B cell (primary cell): ENCODE data around the gene KLK7.

ENCODE experiments used
- EZH2 ChIP-seq: IDR thresholded peaks from 2 replicates; pipeline ENCODE4 v1.6.1; 2012; ENCODE audit warnings: borderline replicate concordance, low read depth, mild to moderate bottlenecking, moderate library complexity, low read length; ENCODE audit not compliant: insufficient read depth, poor library complexity, severe bottlenecking
- TF ChIP-seq, protein P1 (sequence below): fragments of 200-600 bp; IDR thresholded peaks from one replicate; pipeline ENCODE4 v1.8.0; 2022; ENCODE audit warnings: antibody characterized with exemption, mild to moderate bottlenecking

GRCh38 chr19:50968716-50969412, 14.9 kb downstream of the KLK7 start:
- TF ChIP-seq EZH2 = no peak
- TF ChIP-seq, protein P1, sequence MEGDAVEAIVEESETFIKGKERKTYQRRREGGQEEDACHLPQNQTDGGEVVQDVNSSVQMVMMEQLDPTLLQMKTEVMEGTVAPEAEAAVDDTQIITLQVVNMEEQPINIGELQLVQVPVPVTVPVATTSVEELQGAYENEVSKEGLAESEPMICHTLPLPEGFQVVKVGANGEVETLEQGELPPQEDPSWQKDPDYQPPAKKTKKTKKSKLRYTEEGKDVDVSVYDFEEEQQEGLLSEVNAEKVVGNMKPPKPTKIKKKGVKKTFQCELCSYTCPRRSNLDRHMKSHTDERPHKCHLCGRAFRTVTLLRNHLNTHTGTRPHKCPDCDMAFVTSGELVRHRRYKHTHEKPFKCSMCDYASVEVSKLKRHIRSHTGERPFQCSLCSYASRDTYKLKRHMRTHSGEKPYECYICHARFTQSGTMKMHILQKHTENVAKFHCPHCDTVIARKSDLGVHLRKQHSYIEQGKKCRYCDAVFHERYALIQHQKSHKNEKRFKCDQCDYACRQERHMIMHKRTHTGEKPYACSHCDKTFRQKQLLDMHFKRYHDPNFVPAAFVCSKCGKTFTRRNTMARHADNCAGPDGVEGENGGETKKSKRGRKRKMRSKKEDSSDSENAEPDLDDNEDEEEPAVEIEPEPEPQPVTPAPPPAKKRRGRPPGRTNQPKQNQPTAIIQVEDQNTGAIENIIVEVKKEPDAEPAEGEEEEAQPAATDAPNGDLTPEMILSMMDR = no peak
